NCI-H774 (cell line): Measurements from ENCODE around the gene MUC4.
"Not testable (repeated sequence)": the region's sequence is repeated elsewhere in the genome, so short reads cannot be mapped to it uniquely, and the experiment has no call there.

Source experiments
- DNase-seq: peaks from one replicate; lab custom pipeline; 2025; lab: John Stamatoyannopoulos, UW

Gene MUC4

DNA sequence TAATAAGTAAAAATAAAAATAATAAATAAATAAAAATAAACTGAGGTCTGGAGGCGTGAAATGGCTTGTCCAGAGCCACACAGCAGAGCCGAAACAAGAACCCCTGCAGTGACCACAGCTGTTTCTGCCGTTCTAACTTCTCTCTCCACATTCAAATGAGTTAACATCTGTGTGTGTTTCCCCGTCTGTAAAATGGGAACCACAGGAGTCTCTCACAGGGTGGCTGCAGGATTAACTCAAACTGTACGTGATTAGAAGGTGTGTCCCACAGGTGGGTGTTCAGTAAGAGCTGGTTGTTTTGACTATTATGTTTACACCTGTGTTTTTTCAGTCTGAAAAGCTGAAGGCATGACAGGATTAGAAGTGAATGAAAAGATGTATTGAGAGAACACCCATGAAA, 27.0 kb upstream of the MUC4 start:
- no peak for DNase-seq

DNA sequence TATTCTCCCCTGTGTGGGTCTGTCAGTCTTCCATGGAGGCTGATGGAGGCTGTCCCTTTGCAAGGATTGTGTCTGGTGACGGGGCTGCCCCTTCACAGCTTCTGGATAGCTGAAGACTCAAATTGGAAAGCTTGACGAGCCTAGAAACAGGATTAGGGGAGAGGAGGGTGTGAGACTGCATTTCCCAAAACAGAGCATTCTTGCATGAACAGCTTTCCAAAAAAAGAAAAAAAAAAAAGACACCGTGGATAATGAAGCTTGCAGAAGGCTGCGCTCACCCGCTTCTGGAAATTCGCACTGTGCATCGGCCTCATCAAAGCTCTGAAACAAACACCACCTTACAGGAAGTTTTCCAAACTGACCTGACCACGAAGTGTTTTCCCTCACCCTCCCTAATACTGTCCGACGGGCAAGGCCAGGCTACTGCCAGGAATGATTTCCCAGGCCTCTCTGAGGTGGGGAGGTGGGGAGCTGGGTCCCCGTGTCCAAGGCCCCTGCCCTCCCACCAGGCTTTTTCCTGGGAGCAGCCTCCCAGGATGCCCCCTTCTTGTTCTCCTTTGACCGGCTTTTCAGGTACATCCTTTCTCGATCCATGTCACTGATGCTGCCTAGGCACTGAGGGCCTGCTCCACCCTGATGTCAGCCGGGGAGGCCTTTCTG, 24.9 kb upstream of the MUC4 start:
- DNase-seq = no peak

DNA sequence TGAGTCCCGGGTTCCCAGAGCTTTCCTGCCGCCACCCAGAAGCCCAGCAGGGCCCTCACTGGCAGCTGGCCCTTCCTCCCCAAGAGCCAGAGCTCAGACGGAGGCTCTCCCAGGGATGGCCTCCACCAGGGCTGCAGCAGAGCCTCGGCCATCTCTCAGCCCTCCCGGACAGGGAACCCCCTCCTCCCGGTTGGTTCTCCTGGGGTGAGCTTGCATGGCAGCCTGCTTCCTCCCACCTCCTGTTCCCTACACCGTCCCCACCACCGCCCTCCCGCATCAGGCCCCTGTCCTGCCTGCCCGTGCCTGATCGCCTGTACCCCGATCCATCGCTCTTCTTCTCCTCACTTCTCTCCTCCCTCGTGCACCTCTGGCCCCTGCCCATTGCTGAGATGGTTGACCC, 24.1 kb upstream of the MUC4 start:
- no peak for DNase-seq

DNA sequence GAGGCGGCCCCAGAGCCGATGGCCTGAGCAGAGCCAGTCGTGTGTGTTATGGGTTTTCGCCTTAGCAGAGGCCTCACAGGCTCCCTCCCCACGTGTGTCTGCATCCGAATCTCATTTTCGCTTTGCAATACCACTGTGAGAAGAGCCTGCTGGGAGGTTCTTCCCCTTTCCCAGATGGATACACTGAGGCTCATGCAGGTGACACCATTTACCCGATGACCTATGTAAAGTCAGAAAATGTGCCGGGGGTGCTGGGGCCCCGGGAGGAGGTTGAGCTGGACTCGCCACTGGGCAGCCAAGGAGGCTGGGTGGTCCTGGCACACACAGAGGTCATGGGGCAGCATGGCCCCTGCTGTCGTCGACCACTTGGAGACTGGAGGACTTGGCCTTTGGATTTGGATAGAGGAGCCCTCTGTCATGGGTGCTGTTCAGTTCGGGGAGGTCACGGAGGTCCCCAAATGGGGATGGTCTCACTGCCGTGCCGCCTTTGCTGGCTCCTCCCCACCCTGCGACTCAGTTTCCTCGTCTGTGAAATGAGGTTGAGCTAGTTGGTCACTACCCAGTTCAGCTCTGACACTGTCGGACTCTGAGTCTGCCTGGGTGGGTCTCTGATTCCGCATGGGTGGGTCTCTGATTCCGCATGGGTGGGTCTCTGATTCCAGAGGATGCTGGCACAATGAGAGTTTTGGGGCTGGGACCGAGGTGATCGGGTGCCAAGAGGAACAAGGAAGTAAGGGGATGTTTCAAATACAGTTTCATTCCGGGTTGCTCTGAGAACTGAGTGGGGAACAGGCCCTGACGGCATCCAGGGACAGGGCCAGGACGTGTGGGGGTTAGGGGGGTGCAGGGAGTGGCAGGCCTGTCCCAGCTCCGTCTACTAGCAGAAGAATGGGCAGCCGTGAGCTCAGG, 23.2 kb upstream of the MUC4 start:
- no peak for DNase-seq

DNA sequence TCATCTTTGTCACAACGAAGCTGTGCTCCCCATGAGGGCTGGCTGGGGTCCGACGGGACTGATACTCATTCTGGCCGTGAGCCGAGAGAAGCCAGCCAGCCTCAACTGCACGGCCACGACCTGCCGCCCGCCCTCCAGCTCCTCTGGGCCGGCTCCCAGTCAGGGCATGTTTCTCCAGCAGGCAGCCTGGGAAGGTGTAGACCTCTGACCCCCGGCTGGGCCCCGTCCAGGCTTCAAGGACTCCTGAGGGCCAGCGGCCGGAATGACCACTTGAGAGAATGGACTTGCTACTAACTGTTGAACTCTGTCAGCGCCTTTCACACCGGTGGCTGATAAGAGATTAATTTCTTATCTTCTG, 18.1 kb upstream of the MUC4 start:
- DNase-seq = no peak

DNA sequence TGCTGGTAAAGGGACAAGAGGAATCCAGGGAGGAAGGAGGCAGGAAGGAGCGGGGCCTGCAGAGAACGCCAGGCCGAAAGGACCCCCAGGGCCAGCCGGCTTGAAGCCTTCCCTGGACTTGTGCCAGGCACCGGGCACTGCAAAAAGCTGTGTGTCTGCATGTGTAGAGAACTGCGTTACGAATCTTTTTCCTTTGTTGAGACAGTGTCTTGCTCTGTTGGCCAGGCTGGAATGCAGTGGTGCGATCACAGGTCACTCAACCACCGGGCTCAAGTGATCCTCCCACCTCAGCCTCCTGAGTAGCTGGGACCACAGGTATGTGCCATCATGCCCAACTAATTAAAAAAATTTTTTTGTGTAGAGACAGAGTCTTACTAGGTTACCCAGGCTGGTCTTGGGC, 17.0 kb upstream of the MUC4 start:
- no peak for DNase-seq

DNA sequence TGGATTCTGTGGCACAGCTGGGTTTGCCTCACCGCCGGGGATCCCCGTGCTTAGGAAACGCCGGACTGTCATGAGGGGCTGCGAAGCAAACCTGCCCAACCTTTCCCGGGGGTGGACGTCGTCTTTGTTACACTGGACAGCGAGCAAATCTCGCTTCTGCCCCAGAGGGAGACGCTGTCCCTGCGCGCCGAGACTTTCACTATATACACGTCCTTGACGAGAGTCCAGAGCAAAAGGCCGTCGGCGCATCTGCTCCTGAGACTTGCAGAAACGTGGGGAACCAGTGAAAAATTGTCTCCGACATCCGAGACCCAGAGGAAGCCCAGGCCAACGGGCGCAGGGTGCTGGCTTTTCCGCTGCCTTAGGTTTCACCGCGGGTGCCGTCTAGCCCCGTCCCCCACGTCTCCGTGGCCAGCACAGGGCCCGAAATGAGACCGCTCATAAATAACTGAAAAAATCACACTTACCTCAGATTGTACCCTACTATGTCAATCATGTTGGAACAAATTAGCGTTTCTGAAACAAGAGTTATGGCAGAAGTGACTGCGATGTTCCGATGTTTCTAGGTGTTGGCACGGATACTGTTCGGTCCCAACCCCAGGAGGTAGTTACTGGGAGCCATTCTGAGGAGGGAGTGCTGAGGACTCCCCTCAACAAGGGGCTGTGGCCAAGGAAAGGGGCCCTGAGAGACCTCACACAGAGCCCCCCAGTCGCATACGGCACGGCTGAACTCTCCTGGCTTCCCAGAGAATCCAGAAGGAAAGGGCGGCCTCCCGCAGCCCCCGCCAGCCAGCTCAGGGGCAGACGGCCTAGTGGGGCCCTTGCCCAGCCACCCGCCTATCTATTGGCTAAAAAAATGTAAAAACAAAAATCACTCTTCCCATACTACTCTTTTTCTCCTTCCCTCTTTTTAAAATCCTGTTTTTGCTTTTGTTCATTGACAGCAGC, 14.4 kb upstream of the MUC4 start:
- DNase-seq = no peak

DNA sequence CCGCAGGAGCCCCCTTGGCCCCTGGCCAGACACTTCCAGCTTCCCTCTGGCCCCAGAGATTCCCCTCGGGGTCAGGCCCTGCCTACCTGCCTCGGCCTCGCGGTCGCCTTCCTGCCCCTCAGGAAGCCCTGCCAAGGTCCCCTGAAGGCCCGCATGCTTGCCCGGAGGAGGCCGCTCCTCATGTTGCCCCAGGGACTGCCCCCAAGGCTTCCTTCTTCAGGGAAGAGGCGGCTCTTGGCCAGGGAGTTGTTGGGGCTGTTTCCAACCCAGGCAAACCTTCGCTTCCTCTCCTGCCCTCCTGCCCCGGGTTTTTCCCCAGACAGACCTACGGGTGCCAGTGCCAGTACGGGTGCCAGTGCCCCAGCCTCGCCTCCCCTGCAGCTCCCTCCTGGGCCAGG, 13.5 kb upstream of the MUC4 start:
- DNase-seq = no peak

DNA sequence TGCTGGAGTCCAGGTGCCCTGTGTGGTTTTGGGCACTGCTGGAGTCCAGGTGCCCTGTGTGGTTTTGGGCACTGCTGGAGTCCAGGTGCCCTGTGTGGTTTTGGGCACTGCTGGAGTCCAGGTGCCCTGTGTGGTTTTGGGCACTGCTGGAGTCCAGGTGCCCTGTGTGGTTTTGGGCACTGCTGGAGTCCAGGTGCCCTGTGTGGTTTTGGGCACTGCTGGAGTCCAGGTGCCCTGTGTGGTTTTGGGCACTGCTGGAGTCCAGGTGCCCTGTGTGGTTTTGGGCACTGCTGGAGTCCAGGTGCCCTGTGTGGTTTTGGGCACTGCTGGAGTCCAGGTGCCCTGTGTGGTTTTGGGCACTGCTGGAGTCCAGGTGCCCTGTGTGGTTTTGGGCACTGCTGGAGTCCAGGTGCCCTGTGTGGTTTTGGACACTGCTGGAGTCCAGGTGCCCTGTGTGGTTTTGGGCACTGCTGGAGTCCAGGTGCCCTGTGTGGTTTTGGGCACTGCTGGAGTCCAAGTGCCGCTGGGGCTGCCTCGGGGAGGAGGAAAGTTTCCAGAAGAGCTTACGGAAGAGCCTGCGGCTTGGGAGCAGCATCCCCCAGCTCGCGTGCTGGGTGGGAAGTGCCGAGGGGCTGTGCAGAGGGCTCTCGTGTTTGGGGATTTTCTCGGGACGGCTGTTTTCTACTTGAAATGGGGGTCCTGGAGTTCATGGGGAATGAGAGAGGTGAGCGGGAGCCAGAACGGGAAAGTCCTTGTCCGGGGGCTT, 12.9 kb upstream of the MUC4 start:
- DNase-seq = not testable (repeated sequence)

DNA sequence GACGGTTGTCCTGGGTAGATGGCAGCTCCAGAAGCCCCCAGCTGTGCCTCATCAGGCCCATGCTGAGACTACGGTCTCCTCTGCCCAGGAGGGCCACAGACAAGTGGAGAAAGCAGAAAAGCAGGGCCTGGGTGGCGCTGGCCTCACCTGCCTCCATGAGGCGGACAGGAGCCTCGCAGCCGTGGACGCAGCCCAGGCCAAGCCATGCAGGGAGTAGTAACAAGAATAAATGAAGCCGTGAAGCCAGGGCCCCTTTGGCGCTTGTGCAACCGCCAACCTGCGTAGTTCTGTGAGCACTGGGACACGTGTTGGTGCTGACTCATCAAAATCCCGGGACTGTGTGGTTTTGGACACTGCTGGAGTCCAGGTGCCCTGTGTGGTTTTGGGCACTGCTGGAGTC, 12.3 kb upstream of the MUC4 start:
- no peak for DNase-seq

DNA sequence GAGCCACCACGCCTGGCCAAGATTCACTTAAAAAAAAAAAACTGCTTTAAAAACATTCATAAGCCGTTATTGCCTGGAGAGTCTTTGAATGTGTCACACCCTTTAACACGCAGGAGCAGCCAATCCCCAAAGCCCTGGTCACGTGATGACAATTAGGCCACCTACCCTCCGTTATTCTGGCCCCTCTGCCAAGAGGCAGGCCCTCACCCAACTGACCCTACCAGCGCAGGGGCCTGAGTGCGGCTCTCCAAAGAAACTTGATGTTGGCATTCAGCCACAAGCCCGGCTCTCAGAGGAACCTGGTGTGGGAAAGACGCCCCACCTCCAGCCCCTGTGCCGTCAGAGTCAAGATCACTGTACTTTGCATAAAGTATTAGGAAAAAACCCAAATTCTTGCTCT, 11.6 kb upstream of the MUC4 start:
- no peak for DNase-seq

DNA sequence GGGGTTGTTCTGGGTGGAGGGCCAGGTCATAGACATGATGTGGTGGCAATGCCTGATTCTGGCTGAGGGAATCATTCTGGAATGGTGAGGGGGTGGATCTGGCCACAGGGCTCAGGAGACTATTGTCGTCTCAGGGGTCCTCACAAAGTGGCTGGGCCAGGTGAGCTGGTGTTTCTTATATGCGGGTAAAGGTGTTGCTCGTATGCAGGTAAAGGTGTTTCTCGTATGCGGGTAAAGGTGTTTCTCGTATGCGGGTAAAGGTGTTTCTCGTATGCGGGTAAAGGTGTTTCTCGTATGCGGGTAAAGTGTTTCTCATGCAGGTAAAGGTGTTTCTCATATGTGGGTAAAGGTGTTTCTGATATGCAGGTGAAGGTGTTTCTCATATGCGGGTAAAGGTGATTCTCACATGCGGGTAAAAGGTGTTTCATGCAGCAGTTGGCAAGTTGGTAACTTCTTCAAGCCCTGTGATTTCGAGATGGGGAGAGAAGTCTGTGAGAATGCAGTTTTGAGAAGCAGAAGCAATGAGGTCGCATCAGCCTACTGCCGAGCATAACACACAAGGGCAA, 10.5 kb upstream of the MUC4 start:
- no peak for DNase-seq

DNA sequence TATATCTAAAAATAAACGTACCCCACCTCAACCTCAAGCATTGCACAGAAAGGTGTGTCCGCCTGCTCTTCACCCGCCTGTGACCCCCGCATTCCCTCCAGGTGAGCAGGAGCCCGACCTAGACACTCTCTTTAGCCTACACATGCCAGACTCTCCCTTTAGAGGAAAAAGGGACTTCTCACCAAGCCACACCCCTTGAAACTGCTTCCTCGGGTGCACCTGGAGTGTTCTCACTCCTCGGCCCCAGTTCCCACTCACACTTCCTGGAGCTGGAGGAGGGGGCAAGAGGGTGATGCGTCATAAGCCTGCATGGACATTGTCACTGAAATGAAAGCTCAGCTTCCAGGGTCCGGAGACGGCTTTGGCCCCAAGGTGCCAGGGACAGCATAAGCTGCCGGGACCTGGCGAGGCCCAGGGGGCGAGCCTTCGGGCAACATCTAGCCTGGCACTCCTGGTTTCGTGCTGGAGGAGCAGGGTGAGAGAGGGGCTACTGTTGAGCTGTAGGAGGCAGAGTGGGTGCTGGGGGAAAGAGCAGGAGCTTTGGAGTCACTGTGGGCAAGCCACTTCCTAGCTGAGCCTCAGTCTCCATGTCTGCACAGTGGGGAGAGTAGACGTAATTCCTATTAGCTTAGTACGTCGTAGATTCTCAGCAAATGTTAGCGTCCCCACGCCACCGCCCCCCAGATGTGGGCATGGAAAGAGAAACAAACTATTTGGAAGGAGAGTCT, 9.8 kb upstream of the MUC4 start:
- no peak for DNase-seq

DNA sequence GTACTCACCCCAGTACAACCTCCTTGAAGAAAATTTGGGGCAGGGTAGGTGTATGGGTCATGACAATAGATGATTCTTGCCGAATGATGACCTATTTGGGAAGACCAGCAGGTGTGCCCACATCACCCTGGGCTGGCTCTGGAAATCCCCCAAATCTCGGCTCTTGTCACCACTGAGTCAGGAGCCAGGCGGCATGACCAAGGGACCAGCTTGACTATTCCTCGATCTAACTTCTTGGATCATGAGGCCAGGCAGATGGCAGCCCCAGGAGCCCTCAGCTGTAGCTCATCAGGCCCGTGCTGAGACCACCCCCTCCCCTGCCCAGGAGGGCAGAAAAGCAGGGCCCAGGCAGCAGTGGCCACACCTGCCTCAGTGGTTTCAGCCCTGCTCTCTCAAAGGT, 9.2 kb upstream of the MUC4 start:
- DNase-seq = no peak

DNA sequence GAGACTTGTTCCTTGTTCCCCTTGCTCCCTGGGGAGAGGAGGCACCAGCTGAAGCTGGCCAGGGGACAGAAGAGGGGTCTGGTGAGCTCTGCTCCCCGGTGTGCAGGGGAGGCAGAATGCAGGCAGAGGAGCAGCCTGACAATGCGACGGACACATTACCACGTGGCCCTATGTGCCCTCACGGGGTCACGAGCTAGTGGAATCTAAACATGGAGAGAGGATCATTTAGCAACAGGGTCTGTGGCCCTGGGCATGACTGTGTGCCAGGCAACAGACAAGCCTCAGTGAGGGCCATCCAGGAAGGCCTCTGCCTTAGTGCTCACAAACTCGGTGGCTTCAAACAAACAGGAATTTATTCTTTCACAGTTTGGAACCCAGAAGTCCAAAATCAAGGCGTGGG, 8.5 kb upstream of the MUC4 start:
- DNase-seq = no peak

DNA sequence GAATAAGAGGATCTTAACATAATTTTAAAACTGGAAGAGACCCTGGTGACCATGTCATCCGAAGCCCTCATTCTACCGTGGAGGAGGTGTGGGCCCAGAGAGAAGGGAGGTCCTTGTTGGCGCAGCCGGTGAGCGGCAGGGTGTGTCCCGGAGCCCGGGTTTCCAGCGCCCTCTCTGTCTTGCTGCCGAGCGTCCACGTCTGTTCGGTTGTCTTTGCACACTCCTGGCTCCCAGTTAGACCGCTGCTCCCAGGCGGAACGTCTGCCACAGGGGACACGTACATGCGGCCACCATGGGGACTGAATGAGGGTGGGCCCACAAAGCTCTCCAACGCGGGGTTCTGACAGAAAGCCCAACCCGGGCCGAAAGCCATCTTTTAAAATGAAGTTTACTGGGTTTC, 6.6 kb upstream of the MUC4 start:
- no peak for DNase-seq

DNA sequence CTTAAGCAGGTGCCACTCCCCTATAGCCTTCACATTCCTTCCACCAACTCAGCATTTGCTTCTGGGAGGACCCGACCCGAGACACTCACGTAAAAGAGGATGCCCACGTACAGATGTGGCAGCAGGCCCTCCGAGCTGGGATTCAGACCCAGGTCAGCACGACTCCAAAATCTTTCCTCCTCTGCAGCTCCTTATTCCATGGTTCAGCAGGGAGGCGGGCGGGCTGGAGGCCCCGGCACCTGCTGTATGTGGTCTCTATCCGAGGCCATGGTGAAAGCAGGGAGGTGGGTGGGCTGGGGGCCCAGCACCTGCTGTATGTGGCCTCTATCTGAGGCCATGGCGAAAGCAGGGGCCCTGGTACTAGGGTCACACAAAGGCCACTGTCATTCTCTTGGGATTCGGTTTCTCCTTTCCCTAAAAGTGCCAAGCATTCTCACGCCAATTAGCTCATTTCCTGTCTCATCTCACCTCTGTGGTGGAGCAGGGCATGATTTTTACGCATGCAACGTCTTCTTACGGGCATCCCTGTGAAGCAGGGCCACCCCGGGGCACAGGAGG, 5.9 kb upstream of the MUC4 start:
- no peak for DNase-seq

DNA sequence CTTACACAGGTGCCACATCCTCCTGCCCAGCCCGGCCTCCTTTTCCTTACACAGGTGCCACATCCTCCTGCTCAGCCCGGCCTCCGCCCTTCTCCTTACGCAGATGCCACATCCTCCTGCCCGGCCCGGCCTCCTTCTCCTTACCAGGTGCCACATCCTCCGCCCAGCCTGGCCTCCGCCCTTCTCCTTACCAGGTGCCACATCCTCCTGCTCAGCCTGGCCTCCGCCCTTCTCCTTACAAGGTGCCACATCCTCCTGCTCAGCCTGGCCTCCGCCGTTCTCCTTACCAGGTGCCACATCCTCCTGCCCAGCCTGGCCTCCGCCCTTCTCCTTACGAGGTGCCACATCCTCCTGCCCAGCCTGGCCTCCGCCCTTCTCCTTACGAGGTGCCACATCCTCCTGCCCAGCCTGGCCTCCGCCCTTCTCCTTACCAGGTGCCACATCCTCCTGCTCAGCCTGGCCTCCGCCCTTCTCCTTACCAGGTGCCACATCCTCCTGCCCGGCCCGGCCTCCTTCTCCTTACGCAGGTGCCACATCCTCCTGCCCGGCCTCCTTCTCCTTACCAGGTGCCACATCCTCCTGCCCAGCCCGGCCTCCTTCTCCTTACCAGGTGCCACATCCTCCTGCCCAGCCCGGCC, 4.7 kb upstream of the MUC4 start:
- not testable (repeated sequence) for DNase-seq

DNA sequence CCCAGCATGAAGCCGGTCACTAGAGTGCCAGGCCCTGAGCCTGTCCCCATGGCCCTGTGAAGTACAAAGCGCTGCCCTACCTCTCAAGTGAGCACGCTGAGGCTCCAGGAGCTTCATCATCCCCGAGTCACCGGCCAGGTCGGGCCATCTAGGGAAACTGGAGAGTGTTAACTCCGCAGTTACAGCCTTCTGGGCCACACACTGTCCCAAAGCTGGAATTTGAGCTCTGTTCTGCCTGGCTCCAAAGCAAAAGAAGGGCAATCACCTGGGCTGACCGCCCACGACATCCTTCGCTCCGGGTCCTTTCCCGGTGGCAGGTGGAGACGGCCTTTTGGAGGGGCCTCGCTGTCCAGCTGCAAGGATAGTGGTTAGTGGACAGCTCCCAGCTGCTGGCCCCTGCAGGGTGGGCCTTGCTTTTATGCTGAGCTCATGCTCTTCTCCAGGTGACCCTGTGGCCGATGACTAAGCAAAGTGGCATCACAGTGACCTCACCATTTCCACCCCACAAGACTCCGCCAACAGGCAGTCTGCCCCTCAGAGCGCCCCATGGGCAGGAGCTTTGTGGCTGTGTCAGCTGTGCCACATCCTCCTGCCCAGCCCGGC, 3.5 kb upstream of the MUC4 start:
- no peak for DNase-seq
